ENCODE results near the gene FRMD1.

GRCh38 chr6:168122521-168122920, 43.5 kb upstream of the FRMD1 start:
- TF ChIP-seq ZNF274 (IDR thresholded peaks at IDR 0.05; ENCODE audit: low read depth, low read length) = no peak
- TF ChIP-seq YY1 (IDR thresholded peaks at IDR 0.05; ENCODE audit: insufficient read depth, insufficient read length) = no peak
- no peak for TF ChIP-seq SUZ12 (IDR thresholded peaks at IDR 0.05; ENCODE audit: extremely low read depth, insufficient read depth, insufficient read length)

Measured in NT2/D1 (cell line).